Adrenal gland (tissue), 12 donors: ENCODE measurements around the gene AADACL4. TPM values are rescaled to one million over a fixed set of nuclear protein-coding genes. Genes with fewer than 3 reads are reported as not detected.
A peak's percentile ranks its signal among the peaks of the same experiment; 100 is the strongest.

Experiments used
- DNase-seq, 7 donors: peaks; one replicate each; pipeline ENCODE4 v3.0.0-alpha.2; 2019 to 2020
- H3K27ac ChIP-seq, 5 donors: fragments of 200-600 bp; sonication (generic) in 4 of 5; 1 replicate in 3 of 5; 2 replicates in 2 of 5; pipeline versions ENCODE4 v1.5.1 to v1.8.0; 2016 to 2020; ENCODE audit warnings: mild to moderate bottlenecking in 1 of 5
- H3K27me3 ChIP-seq: fragments of 200-600 bp; 2 replicates; pipeline ENCODE4 v1.8.0; 2021
- H3K36me3 ChIP-seq, 2 donors: fragments of 200-600 bp; replicated peaks in 1 of 2; 1 replicate in 1 of 2; 2 replicates in 1 of 2; pipeline versions ENCODE4 v1.5.1 to v1.8.0; 2018 to 2022
- H3K4me1 ChIP-seq, 2 donors: fragments of 200-600 bp; replicated peaks in 1 of 2; 1 replicate in 1 of 2; 2 replicates in 1 of 2; pipeline versions ENCODE4 v1.5.1 to v1.8.0; 2018 to 2021
- H3K4me3 ChIP-seq, 4 donors: fragments of 200-600 bp; sonication (generic) in 3 of 4; one replicate each; pipeline ENCODE4 v1.5.1; 2016 to 2018
- H3K9me3 ChIP-seq, 3 donors: fragments of 200-600 bp; sonication (generic) in 1 of 3; replicated peaks in 1 of 3; 1 replicate in 2 of 3; 2 replicates in 1 of 3; pipeline versions ENCODE4 v1.5.1 to v1.8.0; 2016 to 2021
- POLR2A ChIP-seq, 2 donors: fragments of 450-650 bp; IDR thresholded peaks; one replicate each; pipeline ENCODE4 v1.6.1; 2017; ENCODE audit warnings: antibody characterized with exemption in 2 of 2, mild to moderate bottlenecking in 2 of 2, moderate library complexity in 1 of 2
- WGBS, 4 donors: extraction: QIAGEN DNeasy Blood & Tissue Kit in 2 of 4; methylation state at CpG; one replicate each; pipeline versions ENCODE4 v1.1.5 to v1.1.7; 2013 to 2017; 5-methylcytosine and 5-hydroxymethylcytosine counted together
- intact Hi-C, 2 donors: fragments of 100-400 bp; cut with DNase I; formaldehyde crosslinking; loops; one replicate each; pipeline versions ENCODE4 v1.14.1 to v1.15.0; 2022 to 2023
- polyA plus RNA-seq, 3 donors: library from polyadenylated mRNA; stranded (reverse); fragments of 200-250 nt in 2 of 3; fragments of 350-450 nt in 1 of 3; fragmentation: Illumina TruSeq in 1 of 3; extraction: RNeasy Lipid Tissue Mini Kit (QIAGEN cat#74804) in 1 of 3; gene quantifications; one replicate each; pipeline ENCODE4 v1.2.3, GENCODE V29; 2013 to 2014
- total RNA-seq, 9 donors: library from RNA; depleted of rRNA in 4 of 9; stranded (reverse); fragments of >200 nt in 4 of 9; fragments of 120-200 nt in 1 of 9; fragmentation: NEBNext Ultra II Directional in 1 of 9; extraction: Animal tissue kit (Norgen Biotek cat#: 25700) in 1 of 9; gene quantifications; one replicate each; pipeline versions ENCODE4 v1.1.0 to v1.2.4, GENCODE V29; 2013 to 2023
- TF ChIP-seq, protein P1 (sequence below), 6 experiments: fragments of 450-650 bp in 4 of 6; fragments of 200-600 bp in 2 of 6; sonication (generic) in 1 of 6; IDR thresholded peaks; 1 replicate in 5 of 6; 2 replicates in 1 of 6; pipeline versions ENCODE4 v1.5.1 to v1.8.0; 2016 to 2021; ENCODE audit warnings: antibody characterized with exemption in 6 of 6, mild to moderate bottlenecking in 2 of 6, moderate library complexity in 1 of 6
- donor health status: healthy with polysubstance abuse.
- donor health status: Bipolar disorder and iron deficiency.
- donor health status: DM: yes; HTN: yes; CAD: no.
- donor health status: DM: no; HTN: no; CAD: no.
- donor health status: DM: no; HTN: no; CAD: no.
- donor health status: DM: yes; HTN: yes; CAD: no.

The AADACL4 gene
- total and polyA plus RNA-seq, 12 donors = 0.06 to 0.16 (median 0.10) TPM; not detected in 9

DNA sequence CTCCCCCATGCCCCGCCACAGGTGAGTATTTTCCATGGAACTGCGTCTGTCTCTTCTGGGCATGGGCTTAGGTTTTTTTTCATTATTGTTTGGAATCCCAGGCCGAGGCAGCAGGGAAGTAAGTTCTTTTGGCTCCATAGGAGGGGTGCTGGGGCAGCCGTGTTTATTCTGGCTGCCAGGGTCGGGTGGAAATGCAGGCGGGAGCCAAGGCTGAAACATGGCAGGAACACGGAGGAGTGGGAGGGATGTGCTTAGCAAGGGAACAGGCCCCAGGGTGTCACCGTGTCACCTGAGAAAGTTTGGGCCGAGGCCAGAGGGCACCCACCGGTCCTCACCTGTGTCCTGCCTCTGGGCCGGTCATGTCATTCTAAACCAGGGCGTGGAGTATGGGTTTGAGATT is 21.4 kb upstream of the AADACL4 start:
- intact Hi-C loops = loop anchor here in 1 of 2 donors (5.0 kb wide), 1 partner anchor 305 kb away; no protein-coding TSS in a partner anchor

GRCh38 chr1:12625276-12625675 is 18.6 kb upstream of the AADACL4 start:
- H3K27ac ChIP-seq = no peak overlapping the region
- intact Hi-C loops = no loop called here
- no peaks in the 10 kb centered on the region for H3K36me3 ChIP-seq
- H3K4me3 ChIP-seq = no peak overlapping the region
- WGBS, 4 donors = 79 to 86% (median 83%) methylated on average over 6 of the region's 6 CpGs
- H3K9me3 ChIP-seq = no peaks in the 10 kb centered on the region
- peaks cover 0 to 11% of the 10 kb centered on the region in 2 donors for H3K4me1 ChIP-seq
- no peaks in the 10 kb centered on the region for H3K27me3 ChIP-seq
- DNase-seq = no peak
- TF ChIP-seq POLR2A (IDR thresholded peaks at IDR 0.05) = no peak
- TF ChIP-seq, protein P1, sequence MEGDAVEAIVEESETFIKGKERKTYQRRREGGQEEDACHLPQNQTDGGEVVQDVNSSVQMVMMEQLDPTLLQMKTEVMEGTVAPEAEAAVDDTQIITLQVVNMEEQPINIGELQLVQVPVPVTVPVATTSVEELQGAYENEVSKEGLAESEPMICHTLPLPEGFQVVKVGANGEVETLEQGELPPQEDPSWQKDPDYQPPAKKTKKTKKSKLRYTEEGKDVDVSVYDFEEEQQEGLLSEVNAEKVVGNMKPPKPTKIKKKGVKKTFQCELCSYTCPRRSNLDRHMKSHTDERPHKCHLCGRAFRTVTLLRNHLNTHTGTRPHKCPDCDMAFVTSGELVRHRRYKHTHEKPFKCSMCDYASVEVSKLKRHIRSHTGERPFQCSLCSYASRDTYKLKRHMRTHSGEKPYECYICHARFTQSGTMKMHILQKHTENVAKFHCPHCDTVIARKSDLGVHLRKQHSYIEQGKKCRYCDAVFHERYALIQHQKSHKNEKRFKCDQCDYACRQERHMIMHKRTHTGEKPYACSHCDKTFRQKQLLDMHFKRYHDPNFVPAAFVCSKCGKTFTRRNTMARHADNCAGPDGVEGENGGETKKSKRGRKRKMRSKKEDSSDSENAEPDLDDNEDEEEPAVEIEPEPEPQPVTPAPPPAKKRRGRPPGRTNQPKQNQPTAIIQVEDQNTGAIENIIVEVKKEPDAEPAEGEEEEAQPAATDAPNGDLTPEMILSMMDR (IDR thresholded peaks at IDR 0.05) = no peak

More for the DNA sequence above, 21.4 kb upstream of the AADACL4 start:
- H3K27ac ChIP-seq = peak overlapping the region in 1 of 5 donors; percentile 25
- no peaks in the 10 kb centered on the region for H3K36me3 ChIP-seq
- WGBS, 4 donors = 76 to 78% (median 77%) methylated on average over 8 to 12 of the region's 12 CpGs
- no peak for DNase-seq
- TF ChIP-seq, protein P1 (IDR thresholded peaks at IDR 0.05) = no peak
- no peak for TF ChIP-seq POLR2A (IDR thresholded peaks at IDR 0.05)
- H3K4me3 ChIP-seq = no peak overlapping the region
- H3K4me1 ChIP-seq = peaks cover 6 to 22% of the 10 kb centered on the region in 2 donors
- H3K9me3 ChIP-seq = no peaks in the 10 kb centered on the region
- H3K27me3 ChIP-seq = no peaks in the 10 kb centered on the region

GRCh38 chr1:12626888-12627287 is 17.0 kb upstream of the AADACL4 start:
- H3K36me3 ChIP-seq = no peaks in the 10 kb centered on the region
- DNase-seq = no peak
- H3K4me3 ChIP-seq = no peak overlapping the region
- WGBS, 4 donors = 65 to 82% (median 70%) methylated on average over 4 of the region's 4 CpGs
- TF ChIP-seq, protein P1 (IDR thresholded peaks at IDR 0.05) = no peak
- TF ChIP-seq POLR2A (IDR thresholded peaks at IDR 0.05) = no peak
- peaks cover 0 to 1% of the 10 kb centered on the region in 2 donors for H3K4me1 ChIP-seq
- intact Hi-C loops = no loop called here
- H3K27me3 ChIP-seq = no peaks in the 10 kb centered on the region
- H3K9me3 ChIP-seq = no peaks in the 10 kb centered on the region
- H3K27ac ChIP-seq = no peak overlapping the region

- Histone ChIP-seq H3K27me3 (no peaks in the 10 kb centered on the region), H3K4me1 (no peaks in the 10 kb centered on the region), H3K27ac (no peak overlapping the region), H3K4me3 (no peak overlapping the region), H3K9me3 (no peaks in the 10 kb centered on the region), H3K36me3 (no peaks in the 10 kb centered on the region)
- no peak for DNase-seq
- intact Hi-C loops = no loop called here
- 86 to 88% (median 86%) methylated on average over 5 of the region's 5 CpGs for WGBS, 4 donors
- TF ChIP-seq, protein P1 (IDR thresholded peaks at IDR 0.05) = no peak
- no peak for TF ChIP-seq POLR2A (IDR thresholded peaks at IDR 0.05)
Observed at GRCh38 chr1:12627296-12627695, 16.6 kb upstream of the AADACL4 start.
